ENCODE results near the gene HDAC4.

HDAC4 gene

GRCh38 chr2:239022437-239023260 is 378.2 kb downstream of the HDAC4 start:
- no peak for DNase-seq (ENCODE audit: low read depth in 4 of 4, low spot score in 1 of 4)

GRCh38 chr2:239021651-239022436 is 379.0 kb downstream of the HDAC4 start:
- DNase-seq (ENCODE audit: low read depth in 4 of 4, low spot score in 1 of 4): no peak

- DNase-seq (ENCODE audit: low read depth in 4 of 4, low spot score in 1 of 4): no peak
These were observed 379.6 kb downstream of the HDAC4 start for GRCh38 chr2:239021224-239021623.

- no peak for DNase-seq (ENCODE audit: low read depth in 4 of 4, low spot score in 1 of 4)
These were observed 380.2 kb downstream of the HDAC4 start for GRCh38 chr2:239020541-239021041.

- DNase-seq (ENCODE audit: low read depth in 4 of 4, low spot score in 1 of 4): no peak
These were observed 381.6 kb downstream of the HDAC4 start for GRCh38 chr2:239019183-239019581.

GRCh38 chr2:239018271-239019182 is 382.3 kb downstream of the HDAC4 start:
- DNase-seq (ENCODE audit: low read depth in 4 of 4, low spot score in 1 of 4): no peak

- no peak for DNase-seq (ENCODE audit: low read depth in 4 of 4, low spot score in 1 of 4)
These were observed 383.2 kb downstream of the HDAC4 start for GRCh38 chr2:239017491-239018098.

- DNase-seq (ENCODE audit: low read depth in 4 of 4, low spot score in 1 of 4): no peak
These were observed 384.7 kb downstream of the HDAC4 start for GRCh38 chr2:239015901-239016675.

GRCh38 chr2:239015218-239015900 is 385.5 kb downstream of the HDAC4 start:
- no peak for DNase-seq (ENCODE audit: low read depth in 4 of 4, low spot score in 1 of 4)

- no peak for DNase-seq (ENCODE audit: low read depth in 4 of 4, low spot score in 1 of 4)
These were observed 386.2 kb downstream of the HDAC4 start for GRCh38 chr2:239014458-239015217.

- DNase-seq (ENCODE audit: low read depth in 4 of 4, low spot score in 1 of 4): no peak
These were observed 387.2 kb downstream of the HDAC4 start for GRCh38 chr2:239013678-239013976.

GRCh38 chr2:239012936-239013677 is 387.7 kb downstream of the HDAC4 start:
- DNase-seq (ENCODE audit: low read depth in 4 of 4, low spot score in 1 of 4): no peak

- no peak for DNase-seq (ENCODE audit: low read depth in 4 of 4, low spot score in 1 of 4)
These were observed 388.6 kb downstream of the HDAC4 start for GRCh38 chr2:239012228-239012627.

GRCh38 chr2:239009589-239009961 is 391.2 kb downstream of the HDAC4 start:
- DNase-seq (ENCODE audit: low read depth in 4 of 4, low spot score in 1 of 4): no peak

- DNase-seq (ENCODE audit: low read depth in 4 of 4, low spot score in 1 of 4): no peak
These were observed 391.9 kb downstream of the HDAC4 start for GRCh38 chr2:239008677-239009588.

GRCh38 chr2:239008004-239008403 is 392.8 kb downstream of the HDAC4 start:
- DNase-seq (ENCODE audit: low read depth in 4 of 4, low spot score in 1 of 4): no peak

GRCh38 chr2:239006622-239007285 is 394.1 kb downstream of the HDAC4 start:
- DNase-seq (ENCODE audit: low read depth in 4 of 4, low spot score in 1 of 4): no peak

All from stimulated activated CD4-positive, alpha-beta T cell treated with anti-CD3 and anti-CD28 coated beads, Interleukin-1b, Interleukin-23, amount 100 ng/mL, for 24 hours (primary cell).